ENCODE measurements around the gene BCAR3.

- TF ChIP-seq BHLHE40 (IDR thresholded peaks at IDR 0.05; ENCODE audit: low read depth, low read length) (no peak), CHD2 (IDR thresholded peaks at IDR 0.05; ENCODE audit: low read length, partially characterized antibody) (no peak), MYC (IDR thresholded peaks at IDR 0.05; ENCODE audit: borderline replicate concordance, low read length) (no peak), FOSL2 (IDR thresholded peaks at IDR 0.05) (no peak), FOSL2 (CRISPR knock-in tag; IDR thresholded peaks at IDR 0.05) (no peak), MAZ (IDR thresholded peaks at IDR 0.05; ENCODE audit: borderline replicate concordance, low read depth, low read length) (no peak), CTCF (IDR thresholded peaks at IDR 0.05) (no peak), EP300 (IDR thresholded peaks at IDR 0.05) (no peak)
These were observed 122.6 kb downstream of the BCAR3 start for GRCh38 chr1:93559045-93559444.

All from A549 (cell line).